SK-N-SH treated with all-trans-retinoic acid at 6 μM for 48 hours (cell line): ENCODE data around the gene ARID2.
A peak's percentile ranks its signal among the peaks of the same experiment; 100 is the strongest.

Experiments used
- ATAC-seq: fragments of 200-7000 bp; cut with Tn5 transposase; 3 replicates; pipeline ENCODE4 v1.9.1; 2020; ENCODE audit warnings: mild to moderate bottlenecking, moderate library complexity
- ARNTL ChIP-seq: fragments of 450-650 bp; formaldehyde crosslinking; IDR thresholded peaks from 2 replicates; pipeline ENCODE4 v1.5.0; 2020; ENCODE audit warnings: low read depth, mild to moderate bottlenecking, moderate library complexity, borderline replicate concordance
- BACH2 ChIP-seq: fragments of 250-450 bp; sonication (Bioruptor Pico); IDR thresholded peaks from 2 replicates; pipeline ENCODE4 v1.9.0; 2021; ENCODE audit warnings: mild to moderate bottlenecking, borderline replicate concordance
- CREB5 ChIP-seq: fragments of 250-450 bp; sonication (Bioruptor Pico); IDR thresholded peaks from 2 replicates; pipeline ENCODE4 v1.5.1; 2020; ENCODE audit warnings: low read depth, mild to moderate bottlenecking, moderate library complexity
- CSDC2 ChIP-seq: fragments of 250-450 bp; sonication (Bioruptor Pico); IDR thresholded peaks from 2 replicates; pipeline ENCODE4 v1.5.0; 2020; ENCODE audit warnings: mild to moderate bottlenecking, moderate library complexity
- ESRRG ChIP-seq: fragments of 250-450 bp; sonication (Bioruptor Pico); IDR thresholded peaks from 2 replicates; pipeline ENCODE4 v1.6.1; 2021; ENCODE audit warnings: mild to moderate bottlenecking
- GLIS3 ChIP-seq: fragments of 250-450 bp; sonication (Bioruptor Pico); IDR thresholded peaks from 2 replicates; pipeline ENCODE4 v1.5.0; 2020; ENCODE audit warnings: mild to moderate bottlenecking, moderate library complexity
- ISL1 ChIP-seq: fragments of 250-450 bp; sonication (Bioruptor Pico); IDR thresholded peaks from 2 replicates; pipeline ENCODE4 v2.1.2; 2022; ENCODE audit warnings: mild to moderate bottlenecking, moderate library complexity
- OSR1 ChIP-seq: fragments of 250-450 bp; sonication (Bioruptor Pico); IDR thresholded peaks from 2 replicates; pipeline ENCODE4 v1.8.0; 2022; ENCODE audit warnings: moderate library complexity, mild to moderate bottlenecking, inconsistent platforms
- POU6F1 ChIP-seq: fragments of 250-450 bp; sonication (Bioruptor Pico); IDR thresholded peaks from 2 replicates; pipeline ENCODE4 v1.8.0; 2021; ENCODE audit warnings: low read depth, mild to moderate bottlenecking, moderate library complexity, borderline replicate concordance
- PPARA ChIP-seq: fragments of 250-450 bp; sonication (Bioruptor Pico); IDR thresholded peaks from 2 replicates; pipeline ENCODE4 v1.5.0; 2020; ENCODE audit warnings: mild to moderate bottlenecking, borderline replicate concordance
- RARB ChIP-seq: fragments of 250-450 bp; sonication (Bioruptor Pico); IDR thresholded peaks from 2 replicates; pipeline ENCODE4 v1.8.0; 2021; ENCODE audit warnings: mild to moderate bottlenecking, moderate library complexity
- SNAI2 ChIP-seq: fragments of 250-450 bp; sonication (Bioruptor Pico); IDR thresholded peaks from 2 replicates; pipeline ENCODE4 v1.5.0; 2020; ENCODE audit warnings: mild to moderate bottlenecking, moderate library complexity
- TCF4 ChIP-seq: fragments of 250-450 bp; sonication (Bioruptor Pico); IDR thresholded peaks from 2 replicates; pipeline ENCODE4 v1.8.0; 2021; ENCODE audit warnings: mild to moderate bottlenecking, moderate library complexity, borderline replicate concordance
- TOX ChIP-seq: fragments of 250-450 bp; sonication (Bioruptor Pico); IDR thresholded peaks from 2 replicates; pipeline ENCODE4 v1.8.0; 2021; ENCODE audit warnings: mild to moderate bottlenecking, moderate library complexity, borderline replicate concordance
- ZC3H10 ChIP-seq: fragments of 250-450 bp; sonication (Bioruptor Pico); IDR thresholded peaks from 2 replicates; pipeline ENCODE4 v1.5.1; 2021; ENCODE audit warnings: mild to moderate bottlenecking, moderate library complexity
- ZFP3 ChIP-seq: fragments of 250-450 bp; sonication (Bioruptor Pico); IDR thresholded peaks from 2 replicates; pipeline ENCODE4 v1.5.0; 2020; ENCODE audit warnings: mild to moderate bottlenecking, moderate library complexity
- ZFP30 ChIP-seq: fragments of 450-650 bp; formaldehyde crosslinking; IDR thresholded peaks from 2 replicates; pipeline ENCODE4 v1.5.0; 2022; ENCODE audit warnings: mild to moderate bottlenecking, moderate library complexity
- ZNF565 ChIP-seq: fragments of 450-650 bp; formaldehyde crosslinking; conservative IDR thresholded peaks from 2 replicates; pipeline ENCODE4 v1.5.0; 2020; ENCODE audit warnings: low read depth, mild to moderate bottlenecking, moderate library complexity
- ZNF70 ChIP-seq: fragments of 450-650 bp; formaldehyde crosslinking; IDR thresholded peaks from 2 replicates; pipeline ENCODE4 v1.5.0; 2020; ENCODE audit warnings: mild to moderate bottlenecking, moderate library complexity
- ZNF8 ChIP-seq: fragments of 450-650 bp; formaldehyde crosslinking; IDR thresholded peaks from 2 replicates; pipeline ENCODE4 v1.5.0; 2020; ENCODE audit warnings: mild to moderate bottlenecking, moderate library complexity
- TF ChIP-seq, protein P1 (sequence below): fragments of 250-450 bp; sonication (Bioruptor Pico); IDR thresholded peaks from 2 replicates; pipeline ENCODE4 v1.8.0; 2020; ENCODE audit warnings: mild to moderate bottlenecking, moderate library complexity, borderline replicate concordance
- TF ChIP-seq, protein P2 (sequence below): fragments of 250-450 bp; sonication (Bioruptor Pico); IDR thresholded peaks from 2 replicates; pipeline ENCODE4 v1.5.0; 2020; ENCODE audit warnings: mild to moderate bottlenecking, moderate library complexity
- TF ChIP-seq, protein P3 (sequence below): fragments of 250-450 bp; sonication (Bioruptor Pico); IDR thresholded peaks from 2 replicates; pipeline ENCODE4 v1.5.1; 2021; ENCODE audit warnings: mild to moderate bottlenecking, moderate library complexity

ARID2 gene

DNA sequence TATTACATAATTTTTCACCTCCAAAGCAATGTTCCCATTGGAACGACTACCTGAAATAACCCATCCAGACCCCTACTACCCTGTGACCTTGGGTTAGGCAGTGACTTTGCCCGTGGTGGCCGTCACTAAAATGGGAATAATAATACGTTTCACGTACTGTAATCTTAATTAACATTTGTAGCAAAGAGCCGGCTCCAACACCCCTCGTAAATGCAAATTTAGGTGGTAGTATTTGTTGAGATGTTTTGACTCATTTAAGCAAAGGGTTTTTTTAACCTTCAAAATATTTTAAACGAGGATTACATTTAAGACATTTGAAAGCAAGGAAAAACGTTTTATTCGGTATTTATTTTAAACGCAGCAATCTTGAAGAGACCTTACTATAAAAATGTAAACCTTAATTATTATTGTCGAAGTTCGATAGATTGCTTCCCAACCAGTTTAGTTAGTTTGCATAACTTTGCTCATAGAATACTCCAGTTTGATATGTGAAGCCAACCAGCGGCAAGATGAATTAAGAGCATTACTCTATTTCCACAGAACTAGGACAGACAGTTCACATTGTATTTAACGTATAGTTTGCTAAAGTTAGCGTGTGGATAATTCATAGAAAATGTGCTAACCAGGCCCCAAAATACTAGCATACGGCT is 1.4 kb upstream of the ARID2 start:
- TF ChIP-seq ZNF70 (CRISPR knock-in tag), result no peak
- TF ChIP-seq, protein P1, sequence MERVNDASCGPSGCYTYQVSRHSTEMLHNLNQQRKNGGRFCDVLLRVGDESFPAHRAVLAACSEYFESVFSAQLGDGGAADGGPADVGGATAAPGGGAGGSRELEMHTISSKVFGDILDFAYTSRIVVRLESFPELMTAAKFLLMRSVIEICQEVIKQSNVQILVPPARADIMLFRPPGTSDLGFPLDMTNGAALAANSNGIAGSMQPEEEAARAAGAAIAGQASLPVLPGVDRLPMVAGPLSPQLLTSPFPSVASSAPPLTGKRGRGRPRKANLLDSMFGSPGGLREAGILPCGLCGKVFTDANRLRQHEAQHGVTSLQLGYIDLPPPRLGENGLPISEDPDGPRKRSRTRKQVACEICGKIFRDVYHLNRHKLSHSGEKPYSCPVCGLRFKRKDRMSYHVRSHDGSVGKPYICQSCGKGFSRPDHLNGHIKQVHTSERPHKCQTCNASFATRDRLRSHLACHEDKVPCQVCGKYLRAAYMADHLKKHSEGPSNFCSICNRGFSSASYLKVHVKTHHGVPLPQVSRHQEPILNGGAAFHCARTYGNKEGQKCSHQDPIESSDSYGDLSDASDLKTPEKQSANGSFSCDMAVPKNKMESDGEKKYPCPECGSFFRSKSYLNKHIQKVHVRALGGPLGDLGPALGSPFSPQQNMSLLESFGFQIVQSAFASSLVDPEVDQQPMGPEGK (CRISPR knock-in tag), result no peak
- TF ChIP-seq, all 23 proteins: peak for 0
- no peak for ATAC-seq

GRCh38 chr12:45728630-45729232 is 775 bp upstream of the ARID2 start:
- peak; percentile 73 for ATAC-seq
- peak; percentile 72; the same call in 1 of the 2 replicates for TF ChIP-seq GLIS3
- TF ChIP-seq TOX (CRISPR knock-in tag), result no peak
- TF ChIP-seq ZNF565, result no peak
- no peak for TF ChIP-seq BACH2 (CRISPR knock-in tag)
- TF ChIP-seq CREB5 (CRISPR knock-in tag), result no peak
- TF ChIP-seq, protein P1 (CRISPR knock-in tag), result no peak; the same call in 1 of the 2 replicates
- TF ChIP-seq CSDC2 (CRISPR knock-in tag), result no peak
- no peak for TF ChIP-seq ZNF8 (CRISPR knock-in tag)
- no peak for TF ChIP-seq ZNF70 (CRISPR knock-in tag)
- no peak for TF ChIP-seq POU6F1 (CRISPR knock-in tag)
- TF ChIP-seq, protein P2, sequence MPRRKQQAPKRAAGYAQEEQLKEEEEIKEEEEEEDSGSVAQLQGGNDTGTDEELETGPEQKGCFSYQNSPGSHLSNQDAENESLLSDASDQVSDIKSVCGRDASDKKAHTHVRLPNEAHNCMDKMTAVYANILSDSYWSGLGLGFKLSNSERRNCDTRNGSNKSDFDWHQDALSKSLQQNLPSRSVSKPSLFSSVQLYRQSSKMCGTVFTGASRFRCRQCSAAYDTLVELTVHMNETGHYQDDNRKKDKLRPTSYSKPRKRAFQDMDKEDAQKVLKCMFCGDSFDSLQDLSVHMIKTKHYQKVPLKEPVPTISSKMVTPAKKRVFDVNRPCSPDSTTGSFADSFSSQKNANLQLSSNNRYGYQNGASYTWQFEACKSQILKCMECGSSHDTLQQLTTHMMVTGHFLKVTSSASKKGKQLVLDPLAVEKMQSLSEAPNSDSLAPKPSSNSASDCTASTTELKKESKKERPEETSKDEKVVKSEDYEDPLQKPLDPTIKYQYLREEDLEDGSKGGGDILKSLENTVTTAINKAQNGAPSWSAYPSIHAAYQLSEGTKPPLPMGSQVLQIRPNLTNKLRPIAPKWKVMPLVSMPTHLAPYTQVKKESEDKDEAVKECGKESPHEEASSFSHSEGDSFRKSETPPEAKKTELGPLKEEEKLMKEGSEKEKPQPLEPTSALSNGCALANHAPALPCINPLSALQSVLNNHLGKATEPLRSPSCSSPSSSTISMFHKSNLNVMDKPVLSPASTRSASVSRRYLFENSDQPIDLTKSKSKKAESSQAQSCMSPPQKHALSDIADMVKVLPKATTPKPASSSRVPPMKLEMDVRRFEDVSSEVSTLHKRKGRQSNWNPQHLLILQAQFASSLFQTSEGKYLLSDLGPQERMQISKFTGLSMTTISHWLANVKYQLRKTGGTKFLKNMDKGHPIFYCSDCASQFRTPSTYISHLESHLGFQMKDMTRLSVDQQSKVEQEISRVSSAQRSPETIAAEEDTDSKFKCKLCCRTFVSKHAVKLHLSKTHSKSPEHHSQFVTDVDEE (CRISPR knock-in tag), result peak; percentile 77; the same call in 1 of the 2 replicates
- TF ChIP-seq ARNTL, result no peak
- TF ChIP-seq ISL1 (CRISPR knock-in tag), result no peak
- no peak for TF ChIP-seq RARB
- no peak for TF ChIP-seq ZC3H10
- TF ChIP-seq PPARA, result no peak
- TF ChIP-seq, protein P3, sequence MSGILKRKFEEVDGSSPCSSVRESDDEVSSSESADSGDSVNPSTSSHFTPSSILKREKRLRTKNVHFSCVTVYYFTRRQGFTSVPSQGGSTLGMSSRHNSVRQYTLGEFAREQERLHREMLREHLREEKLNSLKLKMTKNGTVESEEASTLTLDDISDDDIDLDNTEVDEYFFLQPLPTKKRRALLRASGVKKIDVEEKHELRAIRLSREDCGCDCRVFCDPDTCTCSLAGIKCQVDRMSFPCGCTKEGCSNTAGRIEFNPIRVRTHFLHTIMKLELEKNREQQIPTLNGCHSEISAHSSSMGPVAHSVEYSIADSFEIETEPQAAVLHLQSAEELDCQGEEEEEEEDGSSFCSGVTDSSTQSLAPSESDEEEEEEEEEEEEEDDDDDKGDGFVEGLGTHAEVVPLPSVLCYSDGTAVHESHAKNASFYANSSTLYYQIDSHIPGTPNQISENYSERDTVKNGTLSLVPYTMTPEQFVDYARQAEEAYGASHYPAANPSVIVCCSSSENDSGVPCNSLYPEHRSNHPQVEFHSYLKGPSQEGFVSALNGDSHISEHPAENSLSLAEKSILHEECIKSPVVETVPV (CRISPR knock-in tag), result no peak
- TF ChIP-seq ZFP30 (CRISPR knock-in tag), result no peak
- no peak for TF ChIP-seq OSR1
- peak; percentile 27; the same call in 1 of the 2 replicates for TF ChIP-seq ZFP3 (CRISPR knock-in tag)
- no peak for TF ChIP-seq ESRRG (CRISPR knock-in tag)
- TF ChIP-seq SNAI2 (CRISPR knock-in tag), result no peak
- TF ChIP-seq TCF4, result peak; percentile 20; the same call in 1 of the 2 replicates
